GM12873 (cell line): ENCODE results near the gene SH2D5.

ENCODE experiments used
- TF ChIP-seq, protein P1 (sequence below): IDR thresholded peaks from 2 replicates; pipeline ENCODE4 v1.5.1; 2012; ENCODE audit warnings: low read depth, mild to moderate bottlenecking, moderate library complexity, low read length, control low read depth; ENCODE audit not compliant: insufficient read depth; ENCODE audit errors: missing control alignments

Gene SH2D5

DNA sequence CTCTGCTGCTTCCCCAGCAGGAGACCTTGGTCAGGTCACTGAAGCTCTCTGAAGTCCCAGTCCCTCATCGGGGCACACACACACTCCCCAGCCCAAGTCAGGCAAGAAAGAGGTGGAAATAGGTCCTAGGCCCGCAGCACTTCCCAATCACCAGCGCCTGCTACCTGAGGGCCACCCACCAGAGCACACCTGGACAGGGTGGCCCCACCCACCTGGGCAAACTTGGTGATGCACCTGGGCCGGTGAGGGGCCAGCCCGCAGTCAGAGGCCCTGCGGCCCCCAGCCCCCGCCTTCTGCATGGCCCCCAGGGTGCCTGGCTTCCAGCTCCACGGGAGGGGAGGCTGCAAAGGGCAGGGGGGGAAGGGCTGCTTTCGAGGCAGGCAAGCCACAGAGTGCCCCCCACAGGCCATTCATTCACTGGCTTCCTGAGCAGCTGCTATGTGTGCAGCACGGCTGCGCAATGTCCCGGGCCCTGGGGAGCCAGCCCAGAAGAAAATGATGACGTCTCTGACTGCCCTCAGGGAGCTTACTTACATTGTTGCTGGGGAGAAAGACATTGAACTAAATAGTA is 4.7 kb downstream of the SH2D5 start:
- TF ChIP-seq, protein P1, sequence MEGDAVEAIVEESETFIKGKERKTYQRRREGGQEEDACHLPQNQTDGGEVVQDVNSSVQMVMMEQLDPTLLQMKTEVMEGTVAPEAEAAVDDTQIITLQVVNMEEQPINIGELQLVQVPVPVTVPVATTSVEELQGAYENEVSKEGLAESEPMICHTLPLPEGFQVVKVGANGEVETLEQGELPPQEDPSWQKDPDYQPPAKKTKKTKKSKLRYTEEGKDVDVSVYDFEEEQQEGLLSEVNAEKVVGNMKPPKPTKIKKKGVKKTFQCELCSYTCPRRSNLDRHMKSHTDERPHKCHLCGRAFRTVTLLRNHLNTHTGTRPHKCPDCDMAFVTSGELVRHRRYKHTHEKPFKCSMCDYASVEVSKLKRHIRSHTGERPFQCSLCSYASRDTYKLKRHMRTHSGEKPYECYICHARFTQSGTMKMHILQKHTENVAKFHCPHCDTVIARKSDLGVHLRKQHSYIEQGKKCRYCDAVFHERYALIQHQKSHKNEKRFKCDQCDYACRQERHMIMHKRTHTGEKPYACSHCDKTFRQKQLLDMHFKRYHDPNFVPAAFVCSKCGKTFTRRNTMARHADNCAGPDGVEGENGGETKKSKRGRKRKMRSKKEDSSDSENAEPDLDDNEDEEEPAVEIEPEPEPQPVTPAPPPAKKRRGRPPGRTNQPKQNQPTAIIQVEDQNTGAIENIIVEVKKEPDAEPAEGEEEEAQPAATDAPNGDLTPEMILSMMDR: peak; percentile 25

DNA sequence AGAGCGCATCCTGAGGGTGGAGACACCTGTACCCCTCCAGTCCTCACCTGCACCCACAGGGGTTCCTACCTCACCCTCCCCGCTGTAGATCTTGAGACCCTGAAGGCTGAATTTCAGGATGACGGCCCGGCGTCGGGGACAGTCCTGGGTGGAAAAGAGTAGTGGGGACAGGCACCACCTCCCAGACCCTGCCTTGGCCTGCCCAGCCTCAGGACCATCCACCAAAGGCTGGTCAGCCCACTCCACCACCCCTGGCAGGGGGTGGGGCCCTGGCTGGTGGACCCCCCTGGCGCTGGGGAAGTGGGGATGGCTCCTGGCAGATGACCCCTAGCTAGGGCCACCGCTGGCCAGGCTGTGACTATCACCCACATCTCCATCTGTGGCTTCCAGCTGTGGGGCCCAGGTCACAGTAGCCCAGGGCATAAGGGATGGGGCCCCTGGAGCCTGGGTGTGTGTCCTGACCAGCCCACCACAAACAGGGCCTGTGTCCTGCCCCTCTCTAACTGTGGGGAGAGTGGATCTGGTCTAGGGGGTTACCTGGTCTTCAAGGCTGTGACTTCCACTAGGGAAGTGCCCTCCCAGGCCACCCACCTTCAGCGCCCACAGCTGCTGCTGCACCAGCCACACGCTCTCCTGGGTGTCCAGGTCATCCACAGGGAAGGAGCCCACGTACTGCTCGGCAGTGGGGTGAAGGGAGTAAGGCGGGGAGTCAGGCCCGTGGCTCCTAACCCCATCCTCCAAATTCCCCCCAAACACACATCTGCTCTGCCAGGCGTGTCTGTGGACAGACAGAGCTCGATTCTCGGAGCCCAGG is 5.4 kb downstream of the SH2D5 start:
- TF ChIP-seq, protein P1: no peak

GRCh38 chr1:20726118-20726911 is 6.2 kb downstream of the SH2D5 start:
- TF ChIP-seq, protein P1: no peak

DNA sequence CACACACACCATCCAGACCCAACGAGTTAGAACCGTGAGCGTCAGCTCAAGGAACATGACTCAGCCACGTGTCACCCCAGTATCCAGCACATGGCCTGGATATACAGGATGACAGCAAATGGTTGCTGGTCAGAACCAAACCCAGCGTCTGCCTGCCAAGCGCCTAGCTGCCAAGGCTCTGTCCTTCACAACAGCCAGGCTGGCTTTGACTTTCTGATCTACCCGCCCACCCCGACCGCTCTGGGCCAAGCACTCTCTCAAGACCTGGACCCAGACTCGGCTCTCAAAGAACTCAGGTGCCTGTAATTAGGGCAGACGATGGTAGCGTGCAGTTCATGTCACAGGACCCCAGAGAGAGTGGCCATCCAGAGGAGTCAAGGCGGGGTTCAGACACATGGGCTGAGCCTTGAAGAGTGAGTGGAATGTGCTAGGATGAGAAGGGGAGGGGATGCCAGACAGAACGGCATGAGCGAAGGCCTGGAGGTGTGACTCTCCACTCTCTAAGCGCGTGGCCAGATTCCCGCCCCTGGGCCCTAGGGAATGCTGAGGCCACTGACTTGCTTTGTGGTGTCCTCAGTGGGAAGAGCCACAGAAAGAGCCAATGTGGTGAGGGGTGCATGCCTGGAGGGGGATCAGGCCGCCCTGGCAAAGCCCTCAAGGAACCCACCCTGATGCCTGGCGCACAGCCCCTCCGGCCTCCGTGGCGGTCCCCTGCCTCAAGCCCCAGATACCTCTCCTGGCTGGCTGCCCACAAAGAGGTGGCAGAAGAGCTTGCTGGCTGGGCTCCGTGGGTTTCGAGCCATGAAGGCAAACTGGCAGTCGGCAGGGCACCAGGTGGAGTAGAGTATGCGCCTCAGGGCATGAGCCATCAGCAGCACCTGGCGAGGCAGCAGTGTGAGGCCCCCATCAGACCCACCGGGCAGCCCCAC is 7.0 kb downstream of the SH2D5 start:
- TF ChIP-seq, protein P1: no peak

DNA sequence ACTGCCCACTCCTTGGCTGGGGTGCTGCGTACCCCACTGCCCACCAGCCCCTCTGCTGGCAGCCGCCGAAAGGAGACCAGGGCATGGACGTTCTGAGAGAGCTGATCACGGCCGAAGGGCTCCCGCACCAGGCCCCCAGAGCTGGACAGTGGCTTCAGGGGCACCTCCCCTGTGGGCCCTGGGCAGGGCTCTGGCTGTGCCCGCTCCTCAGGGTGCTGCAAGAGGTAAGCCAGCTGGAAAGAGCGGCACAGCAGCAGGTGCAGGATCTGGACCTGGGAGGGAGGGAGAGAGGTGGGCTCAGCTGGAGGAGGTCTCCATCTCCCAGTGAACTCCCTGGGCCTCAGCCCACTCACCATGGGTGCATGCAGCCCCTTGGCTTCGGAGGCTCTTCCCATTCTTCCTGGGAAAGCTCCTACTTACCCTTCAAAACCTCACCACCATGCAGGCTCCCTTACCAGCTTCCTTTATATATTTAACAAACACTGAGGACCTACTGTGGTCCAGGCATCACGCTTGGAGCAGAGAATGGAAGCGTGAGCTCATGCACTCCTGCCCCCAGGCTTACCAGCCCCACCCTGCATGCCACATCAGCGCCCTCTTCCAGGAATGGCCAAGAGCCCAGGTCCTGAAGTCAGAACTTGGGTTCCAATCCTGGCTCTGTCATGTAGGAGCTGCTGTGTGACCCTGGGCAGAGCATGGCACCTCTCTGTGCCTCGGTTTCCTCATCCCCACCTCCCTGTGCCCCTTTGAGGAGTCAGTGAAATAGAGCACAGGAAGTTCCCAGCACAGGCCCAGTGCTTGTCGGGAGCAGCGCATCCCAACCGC is 7.9 kb downstream of the SH2D5 start:
- TF ChIP-seq, protein P1: no peak

DNA sequence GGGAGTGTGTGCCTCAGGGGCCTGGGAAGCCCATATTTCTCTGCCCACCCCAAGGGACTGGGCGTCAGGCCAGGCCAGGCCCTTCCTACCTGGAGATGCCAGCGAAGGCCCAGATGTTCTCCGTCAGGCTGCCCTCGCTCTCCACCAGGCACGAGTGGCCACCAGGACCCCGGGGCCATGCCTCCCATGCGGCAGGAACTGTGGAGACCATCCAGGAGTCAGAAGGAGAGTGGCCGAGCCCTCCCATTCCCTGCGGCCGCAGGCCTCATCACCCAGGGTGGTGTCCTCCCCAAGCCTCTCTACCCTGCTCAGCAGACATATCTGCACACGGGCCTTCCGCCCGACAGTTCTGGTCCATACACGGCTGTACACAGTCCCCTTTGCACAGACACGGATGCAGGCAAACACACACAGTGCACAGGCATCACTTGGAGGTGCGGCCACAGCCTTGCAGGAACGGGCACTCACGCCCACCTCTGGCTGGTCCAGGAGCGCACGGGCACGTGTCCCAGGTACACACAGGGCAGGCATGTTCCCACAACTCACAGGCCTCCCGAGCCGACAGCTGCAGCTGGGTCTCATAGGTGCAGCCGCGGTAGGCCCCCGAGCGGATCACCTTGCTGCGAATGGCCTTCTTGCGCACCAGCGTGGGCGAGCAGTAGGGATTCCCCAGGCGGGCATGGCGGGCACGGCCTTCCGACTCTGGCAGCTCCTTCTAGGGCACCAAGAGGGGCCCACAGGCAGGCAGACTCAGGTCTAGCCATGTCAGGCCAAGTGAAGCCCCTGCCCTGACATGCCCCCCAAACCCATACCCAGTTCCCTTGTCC is 8.8 kb downstream of the SH2D5 start:
- TF ChIP-seq, protein P1: no peak
